Liver (tissue), 9 donors: ENCODE data around the gene ADAMTS14. TPM values are rescaled to one million over a fixed set of nuclear protein-coding genes. Genes with fewer than 3 reads are reported as not detected.

ENCODE experiments used
- DNase-seq: peaks from one replicate; pipeline ENCODE4 v3.0.0-alpha.2; 2017; ENCODE audit warnings: low spot score
- H3K27ac ChIP-seq, 2 donors: one replicate each; pipeline ENCODE4 v1.7.0; 2013; ENCODE audit warnings: inconsistent platforms in 2 of 2, low read length in 2 of 2, control low read depth in 1 of 2, low read depth in 1 of 2, mild to moderate bottlenecking in 1 of 2
- H3K27me3 ChIP-seq, 4 donors: one replicate each; pipeline versions ENCODE4 v1.6.1 to v1.7.0; 2013; ENCODE audit warnings: low read length in 3 of 4, inconsistent platforms in 1 of 4, mild to moderate bottlenecking in 1 of 4, moderate library complexity in 1 of 4; ENCODE audit not compliant: control insufficient read depth in 4 of 4, insufficient read depth in 4 of 4
- H3K36me3 ChIP-seq, 4 donors: one replicate each; pipeline versions ENCODE4 v1.6.1 to v1.7.0; 2013; ENCODE audit warnings: low read length in 3 of 4, mild to moderate bottlenecking in 3 of 4, low read depth in 1 of 4, moderate library complexity in 1 of 4; ENCODE audit not compliant: control insufficient read depth in 4 of 4, insufficient read depth in 3 of 4
- H3K4me1 ChIP-seq, 4 donors: one replicate each; pipeline versions ENCODE4 v1.6.1 to v1.7.0; 2013; ENCODE audit warnings: low read length in 3 of 4, mild to moderate bottlenecking in 3 of 4, moderate library complexity in 1 of 4; ENCODE audit not compliant: control insufficient read depth in 4 of 4, insufficient read depth in 4 of 4
- H3K4me3 ChIP-seq, 3 donors: one replicate each; pipeline versions ENCODE4 v1.6.1 to v1.7.0; 2013; ENCODE audit warnings: low read length in 3 of 3, control low read depth in 1 of 3, low read depth in 1 of 3, mild to moderate bottlenecking in 1 of 3
- H3K9ac ChIP-seq, 2 donors: one replicate each; pipeline ENCODE4 v1.7.0; 2013; ENCODE audit warnings: low read length in 2 of 2, mild to moderate bottlenecking in 2 of 2, moderate library complexity in 2 of 2, control low read depth in 1 of 2, low read depth in 1 of 2
- H3K9me3 ChIP-seq, 4 donors: one replicate each; pipeline versions ENCODE4 v1.6.1 to v1.7.0; 2013; ENCODE audit warnings: low read length in 3 of 4; ENCODE audit not compliant: control insufficient read depth in 4 of 4
- EGR1 ChIP-seq, 2 donors: IDR thresholded peaks; 2 replicates each; pipeline ENCODE4 v1.6.1; 2016 to 2018; ENCODE audit warnings: antibody characterized with exemption in 2 of 2, low read depth in 2 of 2
- FOXA2 ChIP-seq: IDR thresholded peaks from 2 replicates; pipeline ENCODE4 v1.6.1; 2016; ENCODE audit warnings: antibody characterized with exemption
- HNF4A ChIP-seq, 2 donors: conservative IDR thresholded peaks; 2 replicates each; pipeline ENCODE4 v1.6.1; 2016; ENCODE audit warnings: antibody characterized with exemption in 2 of 2, mild to moderate bottlenecking in 2 of 2
- HNF4G ChIP-seq: IDR thresholded peaks from 2 replicates; pipeline ENCODE4 v1.6.1; 2016; ENCODE audit warnings: antibody characterized with exemption
- JUND ChIP-seq, 2 donors: IDR thresholded peaks; 2 replicates each; pipeline ENCODE4 v1.6.1; 2016; ENCODE audit warnings: antibody characterized with exemption in 2 of 2
- NR2F2 ChIP-seq: IDR thresholded peaks from 2 replicates; pipeline ENCODE4 v1.6.1; 2016; ENCODE audit warnings: antibody characterized with exemption
- RXRA ChIP-seq, 2 donors: IDR thresholded peaks; 2 replicates each; pipeline ENCODE4 v1.6.1; 2017 to 2018; ENCODE audit warnings: antibody characterized with exemption in 2 of 2, mild to moderate bottlenecking in 1 of 2
- SP1 ChIP-seq: IDR thresholded peaks from 2 replicates; pipeline ENCODE4 v1.6.1; 2018; ENCODE audit warnings: antibody characterized with exemption, mild to moderate bottlenecking
- TAF1 ChIP-seq: conservative IDR thresholded peaks from 2 replicates; pipeline ENCODE4 v1.6.1; 2016; ENCODE audit warnings: antibody characterized with exemption, mild to moderate bottlenecking
- YY1 ChIP-seq: IDR thresholded peaks from 2 replicates; pipeline ENCODE4 v1.6.1; 2016; ENCODE audit warnings: antibody characterized with exemption, mild to moderate bottlenecking
- WGBS: extraction: QIAGEN DNeasy Blood & Tissue Kit; methylation state at CpG from one replicate; pipeline ENCODE4 v1.1.7; 2013; 5-methylcytosine and 5-hydroxymethylcytosine counted together
- polyA plus RNA-seq, 2 donors: library from polyadenylated mRNA; stranded (reverse) in 1 of 2; unstranded in 1 of 2; fragments of 200-250 nt in 1 of 2; fragments of >200 nt in 1 of 2; fragmentation: Nextera tagmentation in 1 of 2; extraction: Ambion mirVana in 1 of 2; gene quantifications; one replicate each; pipeline versions ENCODE4 v1.2.1 to v1.2.3, GENCODE V29; 2013 to 2015
- total RNA-seq, 2 donors: library from RNA; depleted of rRNA; stranded (reverse); fragments of >200 nt; gene quantifications; one replicate each; pipeline ENCODE4 v1.2.3, GENCODE V29; 2014
- TF ChIP-seq, protein P1 (sequence below): IDR thresholded peaks from 2 replicates; pipeline ENCODE4 v1.6.1; 2016; ENCODE audit warnings: antibody characterized with exemption
- TF ChIP-seq, protein P2 (sequence below): IDR thresholded peaks from 2 replicates; pipeline ENCODE4 v1.6.1; 2016; ENCODE audit warnings: antibody characterized with exemption, mild to moderate bottlenecking
- TF ChIP-seq, protein P3 (sequence below): IDR thresholded peaks from 2 replicates; pipeline ENCODE4 v1.6.1; 2016; ENCODE audit warnings: antibody characterized with exemption
- TF ChIP-seq, protein P4 (sequence below): IDR thresholded peaks from 2 replicates; pipeline ENCODE4 v1.6.1; 2016; ENCODE audit warnings: antibody characterized with exemption
- donor health status: healthy.
- donor health status: healthy.
- donor health status: healthy.
- donor health status: healthy.
- donor health status: healthy.

ADAMTS14 gene
- total and polyA plus RNA-seq, 4 donors: 0.09 to 0.33 (median 0.13) TPM

DNA sequence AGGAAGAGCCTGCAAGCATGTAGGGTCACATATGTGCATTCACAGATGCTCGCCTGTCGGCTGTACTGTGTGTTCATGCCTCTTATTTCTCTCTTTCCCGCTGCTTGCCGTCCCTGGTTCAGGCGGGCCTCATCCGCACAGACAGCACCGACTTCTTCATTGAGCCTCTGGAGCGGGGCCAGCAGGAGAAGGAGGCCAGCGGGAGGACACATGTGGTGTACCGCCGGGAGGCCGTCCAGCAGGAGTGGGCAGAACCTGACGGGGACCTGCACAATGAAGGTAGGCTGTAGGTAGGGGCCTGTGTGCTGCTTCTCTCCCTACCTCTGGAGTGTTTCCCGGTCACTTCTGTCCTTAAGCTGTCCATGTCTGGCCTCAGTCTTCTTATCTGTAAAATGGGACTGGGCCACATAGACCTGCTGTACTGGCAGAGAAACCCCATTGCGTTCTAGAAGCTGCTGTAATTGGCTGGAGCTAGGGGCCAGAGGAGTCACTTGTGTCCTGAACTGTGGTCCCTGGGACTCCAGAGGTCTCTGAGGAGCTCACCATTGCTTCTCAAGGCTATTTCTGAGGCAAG lies 30.0 kb downstream of the ADAMTS14 start:
- WGBS: 96% methylated on average over 15 of the region's 15 CpGs
- DNase-seq: no peak
- Histone ChIP-seq H3K9me3 (no peaks in the 10 kb centered on the region), H3K36me3 (no peaks in the 10 kb centered on the region), H3K4me1 (no peaks in the 10 kb centered on the region), H3K27me3 (no peaks in the 10 kb centered on the region), H3K9ac (no peak overlapping the region), H3K4me3 (no peak overlapping the region), H3K27ac (no peak overlapping the region)
- TF ChIP-seq, protein P1, sequence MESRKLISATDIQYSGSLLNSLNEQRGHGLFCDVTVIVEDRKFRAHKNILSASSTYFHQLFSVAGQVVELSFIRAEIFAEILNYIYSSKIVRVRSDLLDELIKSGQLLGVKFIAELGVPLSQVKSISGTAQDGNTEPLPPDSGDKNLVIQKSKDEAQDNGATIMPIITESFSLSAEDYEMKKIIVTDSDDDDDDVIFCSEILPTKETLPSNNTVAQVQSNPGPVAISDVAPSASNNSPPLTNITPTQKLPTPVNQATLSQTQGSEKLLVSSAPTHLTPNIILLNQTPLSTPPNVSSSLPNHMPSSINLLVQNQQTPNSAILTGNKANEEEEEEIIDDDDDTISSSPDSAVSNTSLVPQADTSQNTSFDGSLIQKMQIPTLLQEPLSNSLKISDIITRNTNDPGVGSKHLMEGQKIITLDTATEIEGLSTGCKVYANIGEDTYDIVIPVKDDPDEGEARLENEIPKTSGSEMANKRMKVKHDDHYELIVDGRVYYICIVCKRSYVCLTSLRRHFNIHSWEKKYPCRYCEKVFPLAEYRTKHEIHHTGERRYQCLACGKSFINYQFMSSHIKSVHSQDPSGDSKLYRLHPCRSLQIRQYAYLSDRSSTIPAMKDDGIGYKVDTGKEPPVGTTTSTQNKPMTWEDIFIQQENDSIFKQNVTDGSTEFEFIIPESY: no peak
- TF ChIP-seq NR2F2 (no peak), TAF1 (no peak), EGR1 (IDR thresholded peaks at IDR 0.05; ENCODE audit: low read depth in 2 of 2) (no peak), HNF4A (conservative IDR thresholded peaks at IDR 0.05) (no peak), SP1 (no peak)

DNA sequence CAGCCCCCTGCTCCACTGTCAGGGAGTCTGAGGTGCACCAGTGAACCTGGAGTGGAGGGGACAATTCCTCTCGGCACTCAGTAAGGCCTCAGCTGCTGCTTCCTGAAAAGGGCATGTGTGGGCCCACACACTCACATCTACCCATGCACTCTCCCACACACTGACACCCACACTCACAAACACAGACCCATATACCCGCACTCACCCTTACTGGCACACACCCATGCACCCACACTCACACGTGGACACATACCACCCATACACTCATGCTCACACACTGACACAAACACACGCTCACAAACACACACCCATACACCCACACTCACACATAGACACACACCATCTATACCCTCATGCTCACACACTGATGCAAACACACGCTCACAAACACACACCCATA lies 31.9 kb downstream of the ADAMTS14 start:
- H3K4me1 ChIP-seq: no peaks in the 10 kb centered on the region
- 92% methylated on average over 5 of the region's 5 CpGs for WGBS
- H3K36me3 ChIP-seq: no peaks in the 10 kb centered on the region
- H3K9me3 ChIP-seq: no peaks in the 10 kb centered on the region
- TF ChIP-seq, protein P2, sequence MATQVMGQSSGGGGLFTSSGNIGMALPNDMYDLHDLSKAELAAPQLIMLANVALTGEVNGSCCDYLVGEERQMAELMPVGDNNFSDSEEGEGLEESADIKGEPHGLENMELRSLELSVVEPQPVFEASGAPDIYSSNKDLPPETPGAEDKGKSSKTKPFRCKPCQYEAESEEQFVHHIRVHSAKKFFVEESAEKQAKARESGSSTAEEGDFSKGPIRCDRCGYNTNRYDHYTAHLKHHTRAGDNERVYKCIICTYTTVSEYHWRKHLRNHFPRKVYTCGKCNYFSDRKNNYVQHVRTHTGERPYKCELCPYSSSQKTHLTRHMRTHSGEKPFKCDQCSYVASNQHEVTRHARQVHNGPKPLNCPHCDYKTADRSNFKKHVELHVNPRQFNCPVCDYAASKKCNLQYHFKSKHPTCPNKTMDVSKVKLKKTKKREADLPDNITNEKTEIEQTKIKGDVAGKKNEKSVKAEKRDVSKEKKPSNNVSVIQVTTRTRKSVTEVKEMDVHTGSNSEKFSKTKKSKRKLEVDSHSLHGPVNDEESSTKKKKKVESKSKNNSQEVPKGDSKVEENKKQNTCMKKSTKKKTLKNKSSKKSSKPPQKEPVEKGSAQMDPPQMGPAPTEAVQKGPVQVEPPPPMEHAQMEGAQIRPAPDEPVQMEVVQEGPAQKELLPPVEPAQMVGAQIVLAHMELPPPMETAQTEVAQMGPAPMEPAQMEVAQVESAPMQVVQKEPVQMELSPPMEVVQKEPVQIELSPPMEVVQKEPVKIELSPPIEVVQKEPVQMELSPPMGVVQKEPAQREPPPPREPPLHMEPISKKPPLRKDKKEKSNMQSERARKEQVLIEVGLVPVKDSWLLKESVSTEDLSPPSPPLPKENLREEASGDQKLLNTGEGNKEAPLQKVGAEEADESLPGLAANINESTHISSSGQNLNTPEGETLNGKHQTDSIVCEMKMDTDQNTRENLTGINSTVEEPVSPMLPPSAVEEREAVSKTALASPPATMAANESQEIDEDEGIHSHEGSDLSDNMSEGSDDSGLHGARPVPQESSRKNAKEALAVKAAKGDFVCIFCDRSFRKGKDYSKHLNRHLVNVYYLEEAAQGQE: no peak
- H3K27ac ChIP-seq: no peak overlapping the region
- H3K27me3 ChIP-seq: no peaks in the 10 kb centered on the region
- H3K4me3 ChIP-seq: no peak overlapping the region
- no peak overlapping the region for H3K9ac ChIP-seq
- no peak for DNase-seq

DNA sequence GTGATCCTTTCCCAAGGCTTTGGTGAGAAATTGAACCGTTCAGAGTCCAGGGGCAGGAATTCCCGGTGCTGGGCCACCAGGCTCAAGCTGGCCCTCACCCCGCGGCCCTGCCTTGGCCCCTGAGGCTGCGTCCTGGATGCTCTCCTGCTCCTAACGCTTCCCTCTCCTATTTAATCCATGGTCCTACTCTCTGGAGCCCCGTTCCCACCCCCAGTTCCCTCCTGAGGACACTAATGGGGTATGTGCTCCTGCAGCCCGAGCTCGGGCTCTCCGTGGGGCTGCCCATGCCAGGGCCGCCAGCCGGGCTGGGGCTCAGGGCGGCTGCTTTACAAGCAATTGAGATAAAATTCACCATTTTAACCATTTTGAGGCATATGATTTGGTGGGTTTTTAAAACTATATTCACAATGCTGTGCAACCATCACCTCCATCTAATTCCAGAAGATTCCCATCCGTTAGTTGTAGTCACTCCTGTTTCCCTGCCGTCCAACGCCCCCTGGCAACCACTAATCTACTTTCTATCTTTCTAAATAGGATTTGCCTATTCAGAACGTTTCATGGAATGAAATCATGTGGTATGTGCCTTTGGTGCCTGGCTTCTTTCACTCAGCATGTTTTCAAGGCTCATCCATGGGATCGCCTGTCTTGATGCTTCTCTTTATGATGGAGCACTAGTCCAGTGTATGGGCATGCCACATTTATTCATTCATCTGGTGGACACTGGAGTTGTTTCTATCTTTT lies 33.0 kb downstream of the ADAMTS14 start:
- no peak for DNase-seq
- no peaks in the 10 kb centered on the region for H3K9me3 ChIP-seq
- 89% methylated on average over 18 of the region's 18 CpGs for WGBS
- H3K27ac ChIP-seq: no peak overlapping the region
- H3K36me3 ChIP-seq: no peaks in the 10 kb centered on the region
- no peak overlapping the region for H3K9ac ChIP-seq
- H3K4me1 ChIP-seq: no peaks in the 10 kb centered on the region
- no peaks in the 10 kb centered on the region for H3K27me3 ChIP-seq
- no peak overlapping the region for H3K4me3 ChIP-seq
- TF ChIP-seq NR2F2 (no peak), SP1 (no peak), HNF4G (no peak), HNF4A (conservative IDR thresholded peaks at IDR 0.05) (no peak), TAF1 (no peak), RXRA (IDR thresholded peaks at IDR 0.05) (no peak), EGR1 (IDR thresholded peaks at IDR 0.05; ENCODE audit: low read depth in 2 of 2) (no peak), FOXA2 (no peak), JUND (IDR thresholded peaks at IDR 0.05) (no peak), YY1 (no peak)
- TF ChIP-seq, protein P1: no peak
- TF ChIP-seq, protein P3, sequence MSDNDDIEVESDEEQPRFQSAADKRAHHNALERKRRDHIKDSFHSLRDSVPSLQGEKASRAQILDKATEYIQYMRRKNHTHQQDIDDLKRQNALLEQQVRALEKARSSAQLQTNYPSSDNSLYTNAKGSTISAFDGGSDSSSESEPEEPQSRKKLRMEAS: no peak
- TF ChIP-seq, protein P2: no peak
- TF ChIP-seq, protein P4, sequence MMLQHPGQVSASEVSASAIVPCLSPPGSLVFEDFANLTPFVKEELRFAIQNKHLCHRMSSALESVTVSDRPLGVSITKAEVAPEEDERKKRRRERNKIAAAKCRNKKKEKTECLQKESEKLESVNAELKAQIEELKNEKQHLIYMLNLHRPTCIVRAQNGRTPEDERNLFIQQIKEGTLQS: no peak
